ENCODE measurements around the gene COMMD4.

DNA sequence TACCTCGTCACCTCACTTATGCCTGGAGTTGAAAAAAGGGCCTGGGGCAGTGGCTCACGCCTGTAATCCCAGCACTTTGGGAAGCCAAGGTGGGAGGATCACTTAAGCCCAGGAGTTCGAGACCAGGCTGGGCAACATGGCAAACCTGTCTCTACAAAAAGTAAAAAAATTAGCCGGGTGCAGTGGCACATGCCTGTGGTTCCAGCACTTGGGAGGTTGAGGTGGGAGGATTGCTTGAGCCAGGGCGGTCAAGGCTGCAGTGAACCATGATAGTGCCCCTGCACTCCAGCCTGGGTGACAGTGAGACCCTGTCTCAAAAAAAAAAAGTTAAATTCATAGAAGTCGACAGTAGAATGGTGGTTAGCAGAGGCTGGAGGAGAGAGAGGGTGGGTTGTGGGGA lies 6.4 kb downstream of the COMMD4 start:
- TF ChIP-seq SP1 (IDR thresholded peaks at IDR 0.05; ENCODE audit: low read depth, low read length) (no peak), POU5F1 (IDR thresholded peaks at IDR 0.05; ENCODE audit: low read depth, low read length) (no peak), TCF12 (IDR thresholded peaks at IDR 0.05; ENCODE audit: low read depth, low read length) (no peak), PHF8 (conservative IDR thresholded peaks at IDR 0.05; ENCODE audit: low read depth, low read length) (no peak)
